Measurements from ENCODE around the gene CARD19. TPM values are rescaled to one million over a fixed set of nuclear protein-coding genes. Genes with fewer than 3 reads are reported as not detected.

The CARD19 gene
- total RNA-seq, 4 donors from 2014 or later, result 16.2 to 37.8 (median 29.0) TPM

DNA sequence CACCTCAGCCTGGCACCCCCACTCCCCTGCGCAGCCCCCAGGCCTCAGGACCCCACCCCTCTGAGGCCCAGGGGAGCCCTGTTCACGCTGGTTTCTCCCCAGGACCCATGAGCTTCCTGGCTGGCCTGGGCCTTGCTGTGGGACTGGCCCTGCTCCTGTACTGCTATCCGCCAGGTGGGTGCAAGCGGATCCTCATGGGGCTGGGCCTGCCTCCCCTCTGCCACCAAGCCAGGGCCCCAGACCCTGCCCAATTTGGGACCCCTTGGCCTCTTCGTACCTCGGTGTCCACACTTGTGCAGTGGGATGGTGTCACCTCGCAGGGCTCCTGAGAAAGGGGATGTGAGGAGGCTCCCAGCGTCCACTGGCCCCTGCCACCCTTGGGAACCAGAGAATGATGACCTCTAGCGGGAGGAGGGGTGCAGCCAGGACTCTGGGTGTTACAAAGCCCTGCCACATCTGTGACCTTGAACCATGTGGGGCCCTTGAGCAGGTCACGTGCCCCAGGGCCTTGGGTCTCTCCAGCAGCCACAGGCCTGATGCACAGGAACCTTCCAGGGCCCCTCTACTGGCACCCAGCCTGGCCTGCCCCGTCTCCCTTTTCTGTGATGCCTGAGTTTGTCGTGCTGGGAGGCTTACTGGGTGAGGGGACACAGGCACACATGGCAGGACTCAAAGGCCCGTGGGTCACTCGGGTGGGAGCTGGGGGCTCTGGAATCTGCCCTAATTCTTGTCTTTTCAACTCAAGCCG is 16.3 kb downstream of the CARD19 start:
- H3K9me3 ChIP-seq, result no peaks in the 10 kb centered on the region
- no peak overlapping the region for H3K27ac ChIP-seq
- peaks cover 9 to 63% (median 31%) of the 10 kb centered on the region in 3 donors for H3K36me3 ChIP-seq
- H3K4me3 ChIP-seq, result no peak overlapping the region
- intact Hi-C loops (cut with DNase I), result loop anchor here (5.0 to 10.0 kb wide), 2 partner anchors 50 to 107 kb away; no protein-coding TSS in a partner anchor
- 92 to 94% methylated on average over 3 to 4 of the region's 15 CpGs for WGBS, 2 donors
- H3K4me1 ChIP-seq, result peaks cover 6 to 27% (median 10%) of the 10 kb centered on the region in 3 donors
- DNase-seq, result no peak
- no peaks in the 10 kb centered on the region for H3K27me3 ChIP-seq
- no peak for TF ChIP-seq POLR2A (IDR thresholded peaks at IDR 0.05)
- TF ChIP-seq, protein P1, sequence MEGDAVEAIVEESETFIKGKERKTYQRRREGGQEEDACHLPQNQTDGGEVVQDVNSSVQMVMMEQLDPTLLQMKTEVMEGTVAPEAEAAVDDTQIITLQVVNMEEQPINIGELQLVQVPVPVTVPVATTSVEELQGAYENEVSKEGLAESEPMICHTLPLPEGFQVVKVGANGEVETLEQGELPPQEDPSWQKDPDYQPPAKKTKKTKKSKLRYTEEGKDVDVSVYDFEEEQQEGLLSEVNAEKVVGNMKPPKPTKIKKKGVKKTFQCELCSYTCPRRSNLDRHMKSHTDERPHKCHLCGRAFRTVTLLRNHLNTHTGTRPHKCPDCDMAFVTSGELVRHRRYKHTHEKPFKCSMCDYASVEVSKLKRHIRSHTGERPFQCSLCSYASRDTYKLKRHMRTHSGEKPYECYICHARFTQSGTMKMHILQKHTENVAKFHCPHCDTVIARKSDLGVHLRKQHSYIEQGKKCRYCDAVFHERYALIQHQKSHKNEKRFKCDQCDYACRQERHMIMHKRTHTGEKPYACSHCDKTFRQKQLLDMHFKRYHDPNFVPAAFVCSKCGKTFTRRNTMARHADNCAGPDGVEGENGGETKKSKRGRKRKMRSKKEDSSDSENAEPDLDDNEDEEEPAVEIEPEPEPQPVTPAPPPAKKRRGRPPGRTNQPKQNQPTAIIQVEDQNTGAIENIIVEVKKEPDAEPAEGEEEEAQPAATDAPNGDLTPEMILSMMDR (IDR thresholded peaks at IDR 0.05), result no peak

DNA sequence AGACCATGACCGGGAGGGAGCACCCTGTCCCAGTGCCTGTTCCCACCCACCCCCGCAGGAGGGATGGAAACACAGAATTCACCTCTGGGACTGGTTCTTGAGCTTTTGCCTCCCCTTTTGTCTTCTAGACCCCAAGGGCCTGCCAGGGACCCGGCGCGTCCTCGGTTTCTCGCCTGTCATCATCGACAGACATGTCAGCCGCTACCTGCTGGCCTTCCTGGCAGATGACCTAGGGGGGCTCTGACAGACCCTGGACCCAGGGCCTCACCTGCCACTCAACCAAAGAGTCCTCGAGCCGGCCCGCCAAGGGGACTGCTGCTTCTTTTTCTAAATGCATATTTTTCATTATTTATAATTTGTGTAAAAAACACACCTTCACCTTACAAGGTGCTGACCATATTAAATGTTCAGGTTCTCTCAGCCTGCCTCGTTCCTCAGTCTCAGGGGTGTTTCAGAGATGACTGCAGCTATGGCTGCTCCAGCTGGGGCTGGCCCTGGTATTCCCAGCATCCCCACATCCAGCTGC is 16.9 kb downstream of the CARD19 start:
- intact Hi-C loops (cut with DNase I), result loop anchor here (5.0 to 10.0 kb wide), 2 partner anchors 49 to 108 kb away; no protein-coding TSS in a partner anchor
- Histone ChIP-seq H3K27me3 (no peaks in the 10 kb centered on the region), H3K36me3 (peaks cover 9 to 60% (median 28%) of the 10 kb centered on the region in 3 donors), H3K9me3 (no peaks in the 10 kb centered on the region), H3K4me3 (no peak overlapping the region), H3K4me1 (peaks cover 6 to 27% (median 10%) of the 10 kb centered on the region in 3 donors), H3K27ac (no peak overlapping the region)
- 85 to 88% methylated on average over 13 of the region's 13 CpGs for WGBS, 2 donors
- TF ChIP-seq POLR2A (IDR thresholded peaks at IDR 0.05), result no peak
- TF ChIP-seq, protein P1 (IDR thresholded peaks at IDR 0.05), result no peak
- DNase-seq, result no peak

DNA sequence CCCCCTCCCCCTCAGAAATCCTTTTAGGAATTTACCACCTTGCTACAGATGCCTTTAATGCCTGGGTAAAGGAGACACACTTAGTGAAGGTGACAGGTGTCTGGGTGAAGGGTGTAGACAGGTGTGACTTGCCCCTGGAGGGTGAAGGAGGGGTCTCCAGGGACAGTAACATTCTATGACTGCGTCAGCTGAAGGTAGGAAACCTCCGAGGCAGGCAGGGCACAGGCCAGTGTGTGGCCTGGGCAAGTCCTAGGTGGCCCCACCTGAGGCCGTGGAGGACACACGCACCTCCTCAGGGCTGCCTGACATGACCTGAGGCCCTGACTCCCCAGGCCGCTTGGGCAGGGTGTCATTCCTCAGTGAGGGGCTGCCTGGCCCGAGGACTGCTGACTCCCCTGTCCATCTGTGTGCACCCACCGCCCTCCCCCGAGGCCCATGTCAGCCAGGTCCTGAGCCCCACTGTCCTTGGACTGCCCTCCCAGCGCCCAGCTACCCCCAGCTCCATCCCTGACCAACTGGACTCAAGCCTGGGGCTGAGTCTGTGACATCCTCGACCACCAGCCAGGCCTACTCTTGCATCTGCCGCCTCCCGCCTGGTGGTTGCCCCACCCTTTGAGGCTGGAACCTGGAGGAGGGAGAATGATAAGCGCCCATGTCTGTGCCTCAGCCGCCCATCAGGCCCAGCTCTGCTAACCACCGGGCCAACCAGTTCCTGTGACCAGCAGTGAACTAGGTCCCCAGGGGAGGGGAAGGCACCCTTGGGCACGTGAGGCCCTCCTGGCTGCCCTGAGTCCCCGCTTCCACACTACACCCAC is 18.4 kb downstream of the CARD19 start:
- 17% methylated on average over 1 of the region's 17 CpGs; no CpG with 5 or more reads in 1 of the 2 donors for WGBS, 2 donors
- Histone ChIP-seq H3K4me1 (peaks cover 6 to 23% (median 10%) of the 10 kb centered on the region in 3 donors), H3K9me3 (no peaks in the 10 kb centered on the region), H3K27me3 (no peaks in the 10 kb centered on the region), H3K36me3 (peaks cover 0 to 50% (median 24%) of the 10 kb centered on the region in 3 donors), H3K4me3 (no peak overlapping the region), H3K27ac (no peak overlapping the region)
- intact Hi-C loops (cut with DNase I), result loop anchor here (5.0 to 10.0 kb wide), 2 partner anchors 48 to 110 kb away; no protein-coding TSS in a partner anchor
- TF ChIP-seq POLR2A (IDR thresholded peaks at IDR 0.05), result no peak
- TF ChIP-seq, protein P1 (IDR thresholded peaks at IDR 0.05), result no peak
- no peak for DNase-seq

DNA sequence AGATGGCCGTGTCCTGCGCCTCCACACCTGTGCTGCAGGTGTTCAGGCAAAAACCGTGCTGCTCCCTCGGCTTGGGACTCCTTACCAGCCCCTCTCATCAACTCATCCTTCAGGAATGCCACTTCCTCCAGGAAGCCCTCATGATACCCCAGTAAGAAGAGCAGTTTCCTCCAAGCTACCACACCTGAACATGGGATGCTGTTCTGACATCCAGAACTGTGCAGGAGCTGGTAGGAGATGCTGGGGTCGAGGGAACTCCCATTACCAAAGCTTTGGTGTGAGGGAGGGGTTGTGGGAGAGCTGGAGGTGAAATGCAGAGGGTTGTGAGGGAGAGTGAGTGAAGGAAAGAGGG is 18.9 kb downstream of the CARD19 start:
- no peak for TF ChIP-seq POLR2A (IDR thresholded peaks at IDR 0.05)
- TF ChIP-seq, protein P1 (IDR thresholded peaks at IDR 0.05), result no peak
- intact Hi-C loops (cut with DNase I), result loop anchor here (5.0 to 10.0 kb wide), 2 partner anchors 47 to 110 kb away; no protein-coding TSS in a partner anchor
- WGBS, 2 donors, result 56 to 80% methylated on average over 1 to 5 of the region's 5 CpGs
- Histone ChIP-seq H3K36me3 (peaks cover 0 to 44% (median 24%) of the 10 kb centered on the region in 3 donors), H3K9me3 (no peaks in the 10 kb centered on the region), H3K4me1 (peaks cover 6 to 26% (median 12%) of the 10 kb centered on the region in 3 donors), H3K4me3 (no peak overlapping the region), H3K27me3 (no peaks in the 10 kb centered on the region), H3K27ac (no peak overlapping the region)
- no peak for DNase-seq
